GM12875 (cell line): ENCODE data around the gene FOXR2.

Experiments
- H3K4me3 ChIP-seq: one replicate; pipeline ENCODE4 v1.5.1; 2011; ENCODE audit warnings: low read depth, low read length, control low read depth
- TF ChIP-seq, protein P1 (sequence below): IDR thresholded peaks from 2 replicates; pipeline ENCODE4 v1.5.1; 2011; ENCODE audit warnings: low read depth, mild to moderate bottlenecking, control low read depth, inconsistent platforms, low read length, moderate library complexity, borderline replicate concordance; ENCODE audit not compliant: insufficient read depth

FOXR2 gene

GRCh38 chrX:55624403-55624802, 1.2 kb downstream of the FOXR2 start:
- no peak overlapping the region for H3K4me3 ChIP-seq
- TF ChIP-seq, protein P1, sequence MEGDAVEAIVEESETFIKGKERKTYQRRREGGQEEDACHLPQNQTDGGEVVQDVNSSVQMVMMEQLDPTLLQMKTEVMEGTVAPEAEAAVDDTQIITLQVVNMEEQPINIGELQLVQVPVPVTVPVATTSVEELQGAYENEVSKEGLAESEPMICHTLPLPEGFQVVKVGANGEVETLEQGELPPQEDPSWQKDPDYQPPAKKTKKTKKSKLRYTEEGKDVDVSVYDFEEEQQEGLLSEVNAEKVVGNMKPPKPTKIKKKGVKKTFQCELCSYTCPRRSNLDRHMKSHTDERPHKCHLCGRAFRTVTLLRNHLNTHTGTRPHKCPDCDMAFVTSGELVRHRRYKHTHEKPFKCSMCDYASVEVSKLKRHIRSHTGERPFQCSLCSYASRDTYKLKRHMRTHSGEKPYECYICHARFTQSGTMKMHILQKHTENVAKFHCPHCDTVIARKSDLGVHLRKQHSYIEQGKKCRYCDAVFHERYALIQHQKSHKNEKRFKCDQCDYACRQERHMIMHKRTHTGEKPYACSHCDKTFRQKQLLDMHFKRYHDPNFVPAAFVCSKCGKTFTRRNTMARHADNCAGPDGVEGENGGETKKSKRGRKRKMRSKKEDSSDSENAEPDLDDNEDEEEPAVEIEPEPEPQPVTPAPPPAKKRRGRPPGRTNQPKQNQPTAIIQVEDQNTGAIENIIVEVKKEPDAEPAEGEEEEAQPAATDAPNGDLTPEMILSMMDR, result no peak

DNA sequence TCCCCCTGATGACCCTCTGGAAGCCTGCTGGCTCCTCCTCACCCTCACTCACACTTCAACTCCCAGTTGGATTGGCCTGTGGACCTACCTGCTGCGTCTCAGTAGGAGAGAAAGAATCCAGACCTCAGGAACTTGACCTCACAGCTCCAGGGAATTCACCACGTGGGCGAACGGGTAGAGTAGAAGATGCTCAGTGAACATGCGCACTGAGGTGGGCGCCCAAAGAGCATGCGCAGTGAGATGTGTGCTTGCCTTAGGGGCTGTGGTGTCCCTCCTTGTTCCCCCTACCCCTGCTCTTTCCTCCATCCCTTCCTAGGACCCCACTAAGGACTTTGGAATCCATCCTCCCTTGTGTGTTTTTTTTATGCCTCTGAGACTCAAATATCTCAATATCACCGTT, 12.9 kb downstream of the FOXR2 start:
- TF ChIP-seq, protein P1, result no peak
- no peak overlapping the region for H3K4me3 ChIP-seq

- no peak overlapping the region for H3K4me3 ChIP-seq
- TF ChIP-seq, protein P1, result no peak
Measured at GRCh38 chrX:55638933-55639332, 15.7 kb downstream of the FOXR2 start.

DNA sequence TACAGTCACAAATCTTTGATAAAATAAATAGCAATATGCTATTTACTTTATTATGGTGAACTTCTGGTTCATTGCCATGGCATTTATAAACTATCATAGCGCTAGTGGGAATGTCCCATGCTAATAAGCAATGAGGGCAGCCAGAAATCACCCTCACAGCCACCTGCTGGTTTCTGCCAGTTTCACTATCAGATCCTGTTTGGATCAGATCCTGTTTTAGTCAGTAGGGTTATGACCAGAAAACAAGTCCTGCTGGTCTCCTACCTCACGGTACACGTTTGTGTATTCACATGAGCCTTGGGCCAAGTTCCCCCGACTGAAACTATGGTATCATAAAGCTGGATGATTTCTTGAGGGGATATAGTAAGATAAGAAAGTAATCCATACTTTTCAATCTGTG, 17.7 kb downstream of the FOXR2 start:
- no peak overlapping the region for H3K4me3 ChIP-seq
- TF ChIP-seq, protein P1, result no peak

DNA sequence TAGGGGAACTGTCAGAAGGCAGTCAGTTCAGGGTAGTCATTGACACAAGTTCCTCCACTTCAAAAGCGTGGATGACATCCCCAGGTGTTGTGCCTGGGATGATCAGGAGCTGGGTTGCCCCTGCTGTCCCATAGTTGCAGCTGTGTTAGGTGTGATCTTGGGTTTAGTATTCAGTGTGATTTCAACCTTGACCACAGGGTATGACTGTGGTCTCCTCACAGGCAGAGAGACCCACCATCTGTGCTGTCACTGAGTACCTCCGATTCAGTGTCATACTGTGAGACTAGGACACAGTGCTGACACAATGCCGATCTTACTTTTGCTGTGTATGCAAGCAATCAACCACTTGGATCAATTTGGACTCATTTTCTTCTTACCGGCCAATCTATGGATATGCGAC, 25.2 kb downstream of the FOXR2 start:
- TF ChIP-seq, protein P1, result no peak
- H3K4me3 ChIP-seq, result no peak overlapping the region

- no peak overlapping the region for H3K4me3 ChIP-seq
- TF ChIP-seq, protein P1, result no peak
Measured at GRCh38 chrX:55659931-55660330, 36.7 kb downstream of the FOXR2 start.

- TF ChIP-seq, protein P1, result no peak
- no peak overlapping the region for H3K4me3 ChIP-seq
Measured at GRCh38 chrX:55663584-55663983, 40.4 kb downstream of the FOXR2 start.
